Activated CD8-positive, alpha-beta T cell treated with anti-CD3 and anti-CD28 coated beads for 36 hours (primary cell): Measurements from ENCODE around the gene PRKCSH. TPM values are rescaled to one million over a fixed set of nuclear protein-coding genes. Genes with fewer than 3 reads are reported as not detected.
A peak's percentile ranks its signal among the peaks of the same experiment; 100 is the strongest.
"Not testable (repeated sequence)": the region's sequence is repeated elsewhere in the genome, so short reads cannot be mapped to it uniquely, and the experiment has no call there.

Experiments used
- ATAC-seq: fragments of 200-7000 bp; cut with Tn5 transposase; one replicate; pipeline ENCODE4 v1.10.0; 2021; ENCODE audit warnings: mild to moderate bottlenecking, moderate library complexity
- CTCF ChIA-PET: fragments of 350-600 bp; sonication (Branson Sonifier 250); formaldehyde crosslinking; loops from one replicate; lab custom pipeline; 2021; ENCODE audit warnings: antibody characterized with exemption; lab: Charles Lee
- POLR2A ChIA-PET: fragments of 350-600 bp; sonication (Branson Sonifier 250); formaldehyde crosslinking; loops from one replicate; lab custom pipeline; 2021; ENCODE audit warnings: antibody characterized with exemption; lab: Charles Lee
- DNase-seq: peaks from one replicate; pipeline ENCODE4 v3.0.0-alpha.2; 2020
- H3K27ac Mint-ChIP-seq: one replicate; pipeline ENCODE4 v1.8.0; 2021; ENCODE audit warnings: mild to moderate bottlenecking, mixed read lengths
- H3K27me3 Mint-ChIP-seq: one replicate; pipeline ENCODE4 v1.8.0; 2021; ENCODE audit warnings: mixed read lengths
- H3K36me3 Mint-ChIP-seq: one replicate; pipeline ENCODE4 v1.8.0; 2021; ENCODE audit warnings: low read depth, mixed read lengths
- H3K4me1 Mint-ChIP-seq: one replicate; pipeline ENCODE4 v1.8.0; 2021; ENCODE audit warnings: low read depth, mixed read lengths
- H3K4me3 Mint-ChIP-seq: one replicate; pipeline ENCODE4 v1.8.0; 2021; ENCODE audit warnings: mild to moderate bottlenecking, moderate library complexity, mixed read lengths
- H3K9me3 Mint-ChIP-seq: one replicate; pipeline ENCODE4 v1.8.0; 2021; ENCODE audit warnings: mixed read lengths
- intact Hi-C: fragments of 100-400 bp; cut with micrococcal nuclease; formaldehyde crosslinking; loops from one replicate; pipeline ENCODE4 v1.10.0; 2022
- total RNA-seq, 2 experiments: library from RNA; stranded (reverse); gene quantifications; one replicate each; pipeline ENCODE4 v1.2.3, GENCODE V29; 2021
- TF ChIP-seq, protein P1 (sequence below): fragments of 200-600 bp; IDR thresholded peaks from one replicate; pipeline ENCODE4 v1.8.0; 2022; ENCODE audit warnings: antibody characterized with exemption, mild to moderate bottlenecking

Gene PRKCSH
- total RNA-seq, 2 experiments from 2014 or later: 207 to 211 TPM

DNA sequence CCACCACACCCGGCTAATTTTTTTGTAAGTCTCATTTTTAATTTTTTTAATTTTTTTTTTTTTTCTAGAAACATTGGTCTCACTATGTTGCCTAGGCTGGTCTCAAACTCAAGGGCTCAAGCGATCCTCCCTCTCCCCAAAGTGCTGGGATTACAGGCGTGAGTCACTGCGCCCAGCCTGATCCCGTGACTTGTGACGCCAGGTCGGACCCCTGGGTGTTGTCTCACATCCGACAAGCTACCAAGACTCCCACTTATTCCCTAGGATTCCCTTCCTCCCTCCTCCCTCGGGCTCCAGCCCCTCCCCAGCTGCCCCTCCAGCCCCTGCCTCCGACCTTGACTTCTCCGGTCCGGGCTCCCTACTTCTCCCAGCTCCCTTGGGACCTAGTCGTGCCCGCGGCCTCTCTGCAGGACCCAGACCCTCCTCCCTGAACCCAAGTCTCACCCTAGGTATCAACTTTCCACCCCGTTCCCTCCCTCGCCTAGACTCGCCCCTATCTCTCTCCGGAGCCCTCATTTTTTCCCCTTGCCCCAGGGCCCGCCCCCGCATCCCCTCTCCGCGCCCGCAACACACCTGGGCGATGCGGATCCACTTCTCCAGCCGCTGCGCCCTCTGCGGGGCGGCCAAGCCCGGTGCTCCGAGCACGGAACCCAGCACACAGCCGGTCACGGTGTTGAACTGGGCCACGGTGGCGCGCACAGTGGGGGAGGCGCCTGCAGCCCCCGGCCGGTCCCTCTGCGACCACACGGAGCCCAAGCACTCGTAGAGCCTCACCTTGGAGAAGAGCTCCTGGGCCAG lies 29.4 kb upstream of the PRKCSH start:
- ChIA-PET CTCF (interaction anchor here (0.9 to 2.5 kb wide), 2 partner anchors 25 to 76 kb away, joined by 3 to 9 read pairs; no protein-coding TSS in a partner anchor), POLR2A (interaction anchor here (1.4 kb wide), 1 partner anchor 20 kb away, joined by 3 read pairs; no protein-coding TSS in a partner anchor)
- Mint-ChIP-seq H3K9me3 (no peaks in the 10 kb centered on the region), H3K4me3 (no peak overlapping the region), H3K27me3 (peaks cover 5% of the 10 kb centered on the region), H3K27ac (no peak overlapping the region), H3K36me3 (no peaks in the 10 kb centered on the region), H3K4me1 (no peaks in the 10 kb centered on the region)
- DNase-seq: peak; percentile 70
- peak; percentile 68 for ATAC-seq
- intact Hi-C loops: no loop called here
- TF ChIP-seq, protein P1, sequence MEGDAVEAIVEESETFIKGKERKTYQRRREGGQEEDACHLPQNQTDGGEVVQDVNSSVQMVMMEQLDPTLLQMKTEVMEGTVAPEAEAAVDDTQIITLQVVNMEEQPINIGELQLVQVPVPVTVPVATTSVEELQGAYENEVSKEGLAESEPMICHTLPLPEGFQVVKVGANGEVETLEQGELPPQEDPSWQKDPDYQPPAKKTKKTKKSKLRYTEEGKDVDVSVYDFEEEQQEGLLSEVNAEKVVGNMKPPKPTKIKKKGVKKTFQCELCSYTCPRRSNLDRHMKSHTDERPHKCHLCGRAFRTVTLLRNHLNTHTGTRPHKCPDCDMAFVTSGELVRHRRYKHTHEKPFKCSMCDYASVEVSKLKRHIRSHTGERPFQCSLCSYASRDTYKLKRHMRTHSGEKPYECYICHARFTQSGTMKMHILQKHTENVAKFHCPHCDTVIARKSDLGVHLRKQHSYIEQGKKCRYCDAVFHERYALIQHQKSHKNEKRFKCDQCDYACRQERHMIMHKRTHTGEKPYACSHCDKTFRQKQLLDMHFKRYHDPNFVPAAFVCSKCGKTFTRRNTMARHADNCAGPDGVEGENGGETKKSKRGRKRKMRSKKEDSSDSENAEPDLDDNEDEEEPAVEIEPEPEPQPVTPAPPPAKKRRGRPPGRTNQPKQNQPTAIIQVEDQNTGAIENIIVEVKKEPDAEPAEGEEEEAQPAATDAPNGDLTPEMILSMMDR: no peak

DNA sequence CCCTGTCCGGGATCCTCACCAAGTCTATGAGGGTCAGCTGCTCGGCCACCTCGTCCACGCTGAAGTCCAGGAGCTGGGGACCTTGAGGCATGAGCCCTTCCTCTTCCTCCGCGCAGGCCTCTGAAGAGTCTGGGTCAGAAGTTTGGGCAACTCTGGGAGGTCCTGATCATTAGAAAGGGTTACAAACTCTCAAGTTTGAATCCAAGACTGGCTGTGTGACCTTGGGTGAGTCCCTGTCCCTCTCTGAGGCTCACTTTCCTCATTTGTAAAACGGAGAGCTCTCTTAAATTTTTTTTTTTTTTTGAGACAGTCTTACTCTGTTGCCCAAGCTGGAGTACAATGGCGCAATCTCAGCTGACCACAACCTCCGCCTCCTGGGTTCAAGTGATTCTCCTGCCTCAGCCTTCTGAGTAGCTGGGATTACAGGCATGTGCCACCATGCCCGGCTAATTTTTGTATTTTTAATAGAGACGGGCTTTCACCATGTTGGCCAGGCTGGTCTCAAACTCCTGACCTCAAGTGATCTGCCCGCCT lies 28.7 kb upstream of the PRKCSH start:
- H3K27me3 Mint-ChIP-seq, H3K27ac Mint-ChIP-seq, intact Hi-C loops, H3K36me3 Mint-ChIP-seq, DNase-seq, ATAC-seq, H3K9me3 Mint-ChIP-seq, H3K4me3 Mint-ChIP-seq, H3K4me1 Mint-ChIP-seq: not testable (repeated sequence)
- CTCF ChIA-PET: interaction anchor here (1.3 to 2.5 kb wide), 3 partner anchors 24 to 29 kb away, joined by 3 to 9 read pairs (median 7); no protein-coding TSS in a partner anchor
- POLR2A ChIA-PET: interaction anchor here (1.0 to 1.4 kb wide), 2 partner anchors 20 to 25 kb away, joined by 3 to 4 read pairs; no protein-coding TSS in a partner anchor

DNA sequence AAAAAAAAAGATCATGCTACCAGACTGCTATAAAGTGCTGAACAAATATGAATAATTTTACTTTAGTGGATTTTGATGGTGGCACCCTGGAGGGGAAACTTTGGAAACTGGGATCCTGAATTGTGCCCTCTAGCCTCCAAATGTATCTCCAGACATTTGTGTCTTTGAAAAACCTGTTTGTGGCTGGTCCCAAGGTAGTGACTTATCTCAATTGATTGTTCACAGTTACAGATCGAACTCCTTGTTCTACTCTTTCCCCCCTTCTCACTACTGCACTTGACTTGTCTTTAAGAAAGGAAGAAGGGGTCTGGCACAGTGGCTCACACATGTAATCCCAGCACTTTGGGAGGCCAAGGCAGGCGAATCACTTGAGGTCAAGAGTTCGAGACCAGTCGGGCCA lies 26.8 kb upstream of the PRKCSH start:
- H3K4me1 Mint-ChIP-seq: no peaks in the 10 kb centered on the region
- TF ChIP-seq, protein P1: no peak
- POLR2A ChIA-PET: no interaction called here
- H3K27ac Mint-ChIP-seq: no peak overlapping the region
- ATAC-seq (no peak), DNase-seq (no peak)
- no peaks in the 10 kb centered on the region for H3K9me3 Mint-ChIP-seq
- no peak overlapping the region for H3K4me3 Mint-ChIP-seq
- H3K27me3 Mint-ChIP-seq: peaks cover 7% of the 10 kb centered on the region
- no peaks in the 10 kb centered on the region for H3K36me3 Mint-ChIP-seq
- intact Hi-C loops: no loop called here
- CTCF ChIA-PET: no interaction called here

DNA sequence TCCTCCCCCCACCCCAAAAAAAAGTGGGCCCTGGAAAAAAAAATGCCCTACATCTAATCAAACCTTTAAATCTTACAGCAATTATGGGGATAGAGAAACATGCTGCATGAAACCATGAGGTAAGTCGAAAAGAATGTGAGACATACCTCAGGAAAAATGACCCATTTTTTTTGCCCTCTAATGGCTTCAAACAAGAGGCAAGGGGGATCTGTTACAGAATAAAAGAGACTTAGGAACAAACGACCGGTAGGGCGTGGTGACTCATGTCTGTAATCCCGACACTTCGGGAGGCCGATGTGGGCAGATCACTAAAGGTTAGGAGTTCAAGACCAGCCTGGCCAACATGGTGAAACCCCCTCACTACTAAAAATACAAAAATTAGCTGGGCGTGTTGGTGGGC lies 24.8 kb upstream of the PRKCSH start:
- Mint-ChIP-seq H3K9me3 (no peaks in the 10 kb centered on the region), H3K4me3 (no peak overlapping the region), H3K27ac (no peak overlapping the region), H3K36me3 (no peaks in the 10 kb centered on the region), H3K27me3 (peaks cover 7% of the 10 kb centered on the region), H3K4me1 (no peaks in the 10 kb centered on the region)
- ChIA-PET POLR2A (no interaction called here), CTCF (interaction anchor here (1.4 kb wide), 1 partner anchor 11 kb away, joined by 3 read pairs; no protein-coding TSS in a partner anchor)
- TF ChIP-seq, protein P1: no peak
- no peak for DNase-seq
- intact Hi-C loops: no loop called here
- no peak for ATAC-seq

DNA sequence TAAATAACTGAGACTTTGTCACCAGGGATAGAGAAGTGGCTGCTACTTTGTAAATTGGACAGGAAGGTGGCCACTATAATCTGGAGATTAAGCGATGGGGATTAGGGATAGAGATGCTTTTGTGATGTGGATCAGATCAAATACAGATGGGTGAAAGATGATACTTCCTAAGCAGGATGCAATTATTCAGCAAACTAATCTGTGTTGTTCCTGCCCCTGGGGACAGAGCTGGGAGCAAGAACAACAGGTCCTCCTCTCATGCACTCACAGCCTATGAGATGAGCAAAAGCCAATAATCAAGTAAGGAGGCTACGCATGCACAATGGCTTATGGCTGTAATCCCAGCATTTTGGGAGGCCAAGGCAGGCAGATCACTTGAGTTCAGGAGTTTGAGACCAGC lies 20.9 kb upstream of the PRKCSH start:
- no peaks in the 10 kb centered on the region for H3K9me3 Mint-ChIP-seq
- H3K27me3 Mint-ChIP-seq: peaks cover 19% of the 10 kb centered on the region
- H3K36me3 Mint-ChIP-seq: no peaks in the 10 kb centered on the region
- ATAC-seq: no peak
- ChIA-PET POLR2A (no interaction called here), CTCF (interaction anchor here (2.5 kb wide), 1 partner anchor 32 kb away, joined by 6 read pairs; no protein-coding TSS in a partner anchor)
- intact Hi-C loops: no loop called here
- DNase-seq: no peak
- no peaks in the 10 kb centered on the region for H3K4me1 Mint-ChIP-seq
- TF ChIP-seq, protein P1: no peak
- no peak overlapping the region for H3K4me3 Mint-ChIP-seq
- no peak overlapping the region for H3K27ac Mint-ChIP-seq
